HG03159 (cell line): Measurements from ENCODE around the gene PDE1C.
"Not testable (repeated sequence)": the region's sequence is repeated elsewhere in the genome, so short reads cannot be mapped to it uniquely, and the experiment has no call there.

Experiments used
- ATAC-seq: cut with Tn5 transposase; IDR thresholded peaks from one replicate; pipeline ENCODE4 v1.9.1; 2021; ENCODE audit warnings: mild to moderate bottlenecking, moderate library complexity; ENCODE audit not compliant: unreplicated experiment

PDE1C gene

DNA sequence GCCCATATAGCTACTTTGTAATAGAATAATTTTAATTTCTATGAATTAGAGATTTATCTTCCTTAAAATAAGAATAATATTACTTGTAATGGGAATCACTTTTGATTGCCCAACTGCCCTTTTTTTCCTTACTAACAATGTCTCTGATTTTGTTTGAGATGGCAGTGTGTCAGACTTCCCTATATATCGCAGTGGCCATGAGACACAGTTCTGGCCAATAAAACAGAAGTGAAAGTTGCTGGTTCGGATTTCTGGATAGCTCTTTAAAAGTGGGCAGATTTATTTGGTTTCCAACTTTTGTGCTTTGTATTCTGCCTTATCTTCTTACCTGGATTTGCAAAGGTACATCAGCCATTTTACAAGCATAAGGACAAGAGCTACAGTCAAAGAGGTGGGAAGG, 213.0 kb downstream of the PDE1C start:
- no peak for ATAC-seq

DNA sequence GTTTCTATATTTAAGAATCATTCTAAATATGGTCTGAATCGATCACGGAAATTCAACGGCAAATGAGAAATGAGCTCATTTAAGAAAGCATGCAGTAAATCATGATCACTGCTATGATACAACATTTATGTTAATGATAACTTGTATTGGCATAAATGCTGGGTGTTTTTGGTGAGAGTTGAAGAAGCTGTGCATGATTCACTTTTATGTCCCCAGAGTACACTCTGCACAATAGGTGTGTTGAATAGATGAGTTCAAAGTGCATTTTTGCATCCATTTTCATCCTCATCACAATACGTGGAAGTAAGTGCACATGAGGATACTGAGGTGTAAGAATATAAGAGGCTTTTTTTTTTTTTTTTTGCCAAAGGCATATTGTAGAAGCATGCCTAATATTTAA, 213.9 kb downstream of the PDE1C start:
- no peak for ATAC-seq

DNA sequence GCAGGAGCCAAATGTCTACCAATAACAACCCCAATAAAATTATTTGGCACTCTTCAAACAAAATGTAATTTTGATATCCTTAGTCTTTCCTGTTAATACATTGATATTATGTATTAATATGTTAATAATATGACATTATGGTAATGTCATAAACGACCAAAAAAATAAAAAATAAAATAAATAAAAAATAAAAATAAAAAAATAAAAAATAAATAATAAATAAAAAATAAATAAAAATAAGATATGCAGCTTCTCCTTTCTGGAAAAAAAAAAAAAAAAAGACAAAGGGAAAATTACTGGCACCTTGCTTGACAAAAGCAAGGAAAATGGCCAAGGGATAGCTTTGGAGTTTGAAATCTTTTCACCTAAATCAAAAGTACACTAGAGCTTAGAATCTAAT, 214.7 kb downstream of the PDE1C start:
- ATAC-seq = no peak

DNA sequence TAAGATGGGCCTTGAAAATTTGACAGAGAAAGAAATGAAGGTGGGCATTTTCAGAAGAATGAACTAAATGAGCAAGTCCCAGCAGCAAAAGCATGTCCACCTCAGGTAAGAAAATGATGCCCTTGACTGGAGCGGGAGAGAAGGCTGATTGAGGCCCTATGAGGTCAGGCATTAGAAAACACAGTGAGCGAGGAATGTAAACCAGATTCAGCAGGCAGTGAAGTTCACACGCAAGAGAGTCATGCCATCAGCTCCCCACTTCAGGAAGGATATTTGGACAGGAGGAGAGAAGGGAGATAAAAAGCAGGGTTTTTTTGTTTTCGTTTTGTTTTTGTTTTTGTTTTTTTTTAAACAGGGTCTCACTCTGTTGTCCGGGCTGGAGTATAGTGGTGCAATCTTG, 216.8 kb downstream of the PDE1C start:
- ATAC-seq = no peak

DNA sequence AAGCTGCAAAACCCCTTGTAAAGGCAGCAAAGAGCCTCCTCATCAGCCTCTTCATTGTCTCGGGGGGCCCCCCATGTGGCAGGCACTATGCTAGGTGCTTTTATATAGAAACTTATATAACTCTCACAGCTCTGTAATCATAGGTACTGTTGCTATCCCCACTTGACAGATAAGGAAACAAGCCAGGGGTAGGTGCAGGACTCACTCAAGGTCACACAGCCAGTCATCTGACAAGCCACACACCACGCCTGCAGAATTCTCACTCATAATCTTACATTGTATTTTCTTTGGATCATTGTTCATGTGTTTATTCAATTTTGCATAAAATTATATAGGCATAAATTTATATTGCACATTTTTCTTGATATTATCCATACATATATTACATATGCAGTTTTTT, 217.7 kb downstream of the PDE1C start:
- ATAC-seq = no peak

DNA sequence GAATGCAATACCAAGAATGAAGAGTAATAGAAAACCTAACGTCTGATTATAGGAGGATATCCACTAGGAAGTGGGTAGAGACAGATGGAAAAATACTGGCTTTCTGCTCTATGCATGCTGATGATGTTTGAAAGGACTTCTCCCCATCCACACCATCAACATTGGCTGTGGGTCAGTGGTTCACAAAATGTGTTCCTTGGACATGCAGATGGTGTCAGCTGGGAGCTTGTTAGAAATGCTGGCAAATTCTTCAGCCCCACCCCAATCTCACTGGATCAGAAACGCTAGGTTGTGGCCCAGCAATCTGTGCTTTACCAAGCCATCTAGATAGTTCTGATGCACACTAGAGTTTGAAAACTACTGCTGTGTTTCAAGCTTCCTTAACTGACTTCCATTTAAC, 219.1 kb downstream of the PDE1C start:
- no peak for ATAC-seq

DNA sequence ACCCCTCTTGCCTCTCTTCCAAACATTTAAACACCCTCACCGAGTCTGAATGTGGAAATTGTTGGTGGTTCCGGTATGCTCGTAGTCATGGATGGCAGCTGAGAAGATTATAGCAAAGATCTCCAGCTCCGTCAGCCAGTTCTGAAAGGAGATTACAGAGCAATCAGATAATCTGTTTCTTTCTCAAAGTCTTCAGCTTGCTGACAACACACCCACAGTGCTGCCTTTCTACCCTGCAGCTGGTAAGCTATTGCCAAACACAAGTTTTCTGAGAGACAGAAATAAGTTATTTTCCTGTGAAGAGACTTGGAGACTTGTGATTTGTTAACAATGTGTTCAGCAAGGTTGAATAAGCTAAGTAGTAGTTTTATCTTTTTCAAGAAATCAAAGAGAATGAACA, 219.6 kb downstream of the PDE1C start:
- no peak for ATAC-seq

DNA sequence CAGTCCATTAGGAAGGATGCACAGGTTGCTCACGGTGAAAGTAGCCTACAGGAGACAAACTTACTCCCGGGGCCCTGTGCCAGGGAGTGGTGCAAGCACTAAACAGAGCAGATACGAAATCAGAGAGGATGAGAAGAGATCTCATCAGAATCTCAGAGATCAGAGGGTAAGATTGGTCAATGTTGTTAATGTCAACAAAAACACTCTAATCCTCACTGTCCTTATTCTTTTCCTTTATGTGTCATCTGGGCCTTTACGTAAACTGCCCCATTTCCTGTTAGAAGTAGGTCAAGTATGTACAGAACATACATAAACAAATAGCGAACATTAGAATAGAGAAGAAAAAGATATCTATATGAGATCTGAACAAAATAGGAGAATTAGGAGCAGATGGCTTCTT, 220.1 kb downstream of the PDE1C start:
- no peak for ATAC-seq

DNA sequence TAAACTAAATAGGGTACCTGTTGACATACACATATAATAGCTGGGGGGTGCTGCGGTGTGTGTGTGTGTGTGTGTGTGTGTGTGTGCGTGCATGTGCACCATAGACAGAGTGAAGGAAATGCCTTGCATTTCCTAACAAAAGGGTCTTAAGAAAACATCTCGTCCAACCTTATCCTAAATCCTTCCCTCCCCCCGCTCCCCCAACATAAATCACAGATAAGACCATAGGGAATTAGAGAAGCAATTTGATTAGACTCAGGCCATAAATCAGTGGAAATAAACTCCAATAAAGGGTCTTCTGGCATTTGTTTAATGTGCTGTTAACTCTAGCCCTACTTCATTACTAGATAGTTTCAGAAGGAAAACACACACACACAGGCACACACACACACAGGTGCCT, 234.7 kb downstream of the PDE1C start:
- no peak for ATAC-seq

DNA sequence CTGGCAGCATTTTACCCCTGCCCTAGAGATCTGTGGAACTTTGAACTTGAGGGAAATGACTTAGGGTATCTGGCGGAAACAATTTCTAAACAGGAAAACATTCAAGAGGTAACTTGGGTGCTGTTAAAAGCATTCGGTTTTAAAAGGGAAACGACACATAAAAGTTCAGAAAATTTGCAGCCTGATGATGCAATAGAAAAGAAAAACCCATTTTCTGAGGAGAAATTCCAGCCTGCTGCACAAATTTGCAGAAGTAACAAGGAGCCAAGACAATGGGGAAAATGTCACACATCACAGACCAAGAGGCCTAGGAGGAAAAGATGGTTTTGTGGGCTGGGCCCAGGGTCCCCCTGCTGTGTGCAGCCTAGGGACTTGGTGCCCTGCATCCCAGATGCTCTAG, 236.6 kb downstream of the PDE1C start:
- not testable (repeated sequence) for ATAC-seq

DNA sequence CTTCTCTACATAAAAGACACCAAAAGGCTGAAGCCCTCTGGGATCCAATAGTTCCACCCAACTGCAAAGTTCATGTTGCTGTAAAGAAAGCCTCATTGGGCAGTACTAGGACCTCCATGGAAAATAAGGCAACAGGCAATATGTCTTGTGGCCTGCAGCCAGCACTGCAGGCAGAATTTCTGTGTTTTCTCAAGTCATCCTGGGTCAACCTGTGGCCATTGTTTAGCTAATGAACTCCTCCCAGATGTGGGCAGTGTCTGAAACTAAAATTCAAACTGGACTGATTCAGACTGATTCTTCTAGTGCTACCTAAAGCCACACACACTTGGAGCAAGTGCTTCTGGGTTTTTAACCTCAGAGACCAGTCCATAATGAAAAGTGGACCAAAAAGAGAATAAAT, 241.7 kb downstream of the PDE1C start:
- no peak for ATAC-seq

DNA sequence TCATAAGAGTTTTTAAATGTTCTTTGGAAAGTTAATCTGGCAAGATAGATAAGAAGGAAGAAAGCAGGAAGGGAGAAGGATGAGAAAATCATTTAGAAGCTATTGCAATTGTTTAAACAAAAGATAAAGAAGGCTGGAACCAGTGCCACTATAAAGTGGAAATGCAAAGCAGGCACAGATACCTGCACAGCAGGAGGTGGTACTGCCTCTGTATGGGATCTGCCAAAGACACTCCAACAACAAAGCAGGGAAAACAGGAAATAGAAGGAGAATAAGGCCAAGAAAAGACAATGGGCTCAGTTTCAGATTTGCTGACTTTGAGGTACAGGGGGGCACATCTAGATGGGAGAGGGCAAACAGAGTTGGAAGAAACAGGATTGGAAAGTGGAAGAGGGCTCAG, 244.6 kb downstream of the PDE1C start:
- no peak for ATAC-seq

DNA sequence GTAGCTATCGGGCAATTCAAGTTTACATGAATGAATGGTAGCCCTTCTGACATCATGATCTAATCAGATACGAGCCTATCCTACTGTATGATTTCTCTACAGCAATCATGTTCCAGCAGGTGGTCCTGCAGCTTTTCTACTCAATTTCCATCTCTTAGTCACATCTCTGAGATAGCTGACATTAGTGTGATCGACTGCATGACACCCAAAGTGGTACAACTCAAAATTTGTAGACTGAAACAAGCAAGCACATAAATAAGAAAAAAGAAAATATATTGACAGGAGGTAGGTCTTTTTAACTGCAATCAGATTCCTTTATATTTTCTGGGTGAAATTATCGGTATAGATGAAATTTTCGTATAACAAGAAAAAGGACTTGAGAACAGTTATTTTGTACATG, 251.2 kb downstream of the PDE1C start:
- ATAC-seq = no peak

DNA sequence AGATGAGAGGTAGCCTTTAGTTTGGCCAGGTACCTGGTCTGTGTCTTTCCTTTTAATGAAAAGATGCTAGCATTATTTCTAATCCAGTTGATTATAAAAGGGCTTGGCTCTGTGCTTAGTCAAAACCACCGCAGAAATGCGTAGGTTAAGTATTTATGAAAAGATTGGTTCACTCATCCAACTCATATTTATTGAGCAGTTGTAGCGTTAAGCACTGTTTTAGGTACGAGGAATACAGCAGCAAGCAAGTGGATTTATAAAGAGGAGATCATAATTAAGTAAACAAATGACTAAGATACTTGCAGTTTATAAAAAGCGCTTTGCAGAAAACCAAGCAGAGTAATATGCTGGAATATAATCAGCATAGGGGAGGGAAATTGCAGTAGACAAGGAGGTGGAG, 253.4 kb downstream of the PDE1C start:
- ATAC-seq = no peak

DNA sequence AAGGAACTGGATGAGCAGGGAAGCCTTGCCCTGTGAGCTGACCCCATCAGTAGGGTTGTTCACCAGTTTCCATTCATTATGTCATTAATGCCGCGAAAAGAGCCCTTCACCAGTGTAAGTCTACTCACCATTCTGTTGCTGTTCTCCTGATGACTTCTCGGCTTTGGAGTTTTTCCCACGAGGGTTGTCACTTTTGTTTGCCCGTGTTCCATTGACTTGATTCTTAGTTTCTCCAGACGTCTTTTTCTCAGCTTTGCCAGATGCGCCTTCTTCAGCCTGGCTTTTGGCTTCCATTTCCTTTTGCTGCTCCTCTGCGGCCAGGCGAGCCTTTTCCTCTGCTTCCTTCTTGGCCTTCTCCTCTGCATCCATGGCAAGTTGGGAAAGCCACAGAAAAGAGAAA, 254.4 kb downstream of the PDE1C start:
- ATAC-seq = no peak

DNA sequence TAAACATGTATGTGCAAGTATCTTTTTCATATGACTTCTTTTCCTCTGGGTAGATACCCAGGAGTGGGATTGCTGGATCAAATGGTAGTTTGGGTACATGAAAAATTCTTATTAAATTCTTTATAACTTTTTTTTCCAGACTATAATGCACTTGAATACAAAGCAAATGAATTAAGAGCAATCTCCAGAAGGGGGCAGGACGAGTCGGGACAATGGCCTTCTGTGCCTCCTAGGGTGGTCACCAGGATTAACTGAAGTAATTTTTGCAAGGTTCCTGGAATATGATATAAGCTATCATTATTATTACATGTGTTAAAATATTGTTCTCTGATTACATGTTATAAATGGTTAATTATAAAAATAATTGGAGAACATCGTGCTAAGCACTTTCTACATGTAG, 256.0 kb downstream of the PDE1C start:
- no peak for ATAC-seq

DNA sequence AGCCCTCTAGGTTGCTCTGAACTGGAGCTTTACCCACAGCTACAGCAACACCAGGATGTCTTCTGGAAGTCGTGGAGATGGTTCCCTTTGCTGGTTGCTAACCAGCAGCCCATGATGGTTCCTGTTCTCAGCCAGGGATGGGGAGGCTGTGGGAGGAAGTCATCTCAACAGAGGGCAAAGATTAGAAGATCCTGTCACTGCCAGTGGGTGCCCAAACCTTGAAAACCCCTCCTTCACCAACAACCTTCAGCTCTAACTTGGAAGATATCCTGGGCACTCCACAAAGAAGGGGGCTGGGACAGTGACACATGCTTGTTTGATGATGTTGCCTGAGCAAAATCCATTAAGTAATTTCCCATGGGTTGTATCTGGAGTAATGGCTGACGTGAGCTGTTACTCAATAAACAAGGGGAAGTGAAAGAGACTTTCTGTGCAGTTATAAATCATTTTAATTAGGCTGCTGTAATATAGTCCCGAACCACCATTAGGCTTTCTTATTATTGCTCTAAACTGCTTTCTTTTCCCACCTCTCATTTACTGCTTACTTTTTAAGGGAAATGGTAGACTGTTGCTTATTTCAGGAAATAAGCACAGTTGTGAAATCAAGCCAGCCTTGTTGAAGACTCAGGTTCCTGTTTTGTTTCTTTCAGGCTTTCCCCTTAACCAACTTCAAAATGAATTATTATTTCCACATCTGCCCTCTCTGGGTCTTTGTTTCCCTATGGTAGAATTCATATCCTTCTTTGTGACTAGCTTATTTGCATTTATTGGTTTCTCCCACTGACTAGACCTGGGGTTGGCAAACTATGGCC, 258.4 kb downstream of the PDE1C start:
- ATAC-seq = peak; percentile 74

DNA sequence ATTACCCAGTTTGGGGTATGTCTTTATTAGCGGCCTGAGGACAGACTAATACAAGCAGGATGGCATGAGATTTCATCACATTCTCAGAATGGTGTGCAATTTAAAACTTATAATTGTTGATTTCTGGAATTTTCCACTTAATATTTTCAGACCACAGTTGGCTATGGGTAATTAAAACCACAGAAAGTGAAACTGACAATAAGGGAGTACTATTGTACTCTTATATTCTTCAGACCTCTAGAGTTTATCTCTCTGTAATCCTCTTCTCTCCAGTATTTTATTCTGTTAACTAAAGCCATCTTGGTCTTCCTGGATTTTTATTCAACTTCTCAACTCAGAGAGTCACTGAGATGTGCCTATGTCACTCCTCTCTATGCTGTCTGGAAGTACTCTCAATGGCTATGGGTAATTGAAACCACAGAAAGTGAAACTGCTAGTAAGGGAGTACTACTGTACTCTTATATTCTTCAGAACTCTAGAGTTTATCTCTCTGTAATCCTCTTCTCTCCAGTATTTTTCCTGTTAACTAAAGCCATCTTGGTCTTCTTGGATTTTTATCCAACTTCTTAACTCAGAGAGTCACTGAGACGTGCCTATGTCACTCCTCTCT, 264.9 kb downstream of the PDE1C start:
- peak; percentile 58 for ATAC-seq

DNA sequence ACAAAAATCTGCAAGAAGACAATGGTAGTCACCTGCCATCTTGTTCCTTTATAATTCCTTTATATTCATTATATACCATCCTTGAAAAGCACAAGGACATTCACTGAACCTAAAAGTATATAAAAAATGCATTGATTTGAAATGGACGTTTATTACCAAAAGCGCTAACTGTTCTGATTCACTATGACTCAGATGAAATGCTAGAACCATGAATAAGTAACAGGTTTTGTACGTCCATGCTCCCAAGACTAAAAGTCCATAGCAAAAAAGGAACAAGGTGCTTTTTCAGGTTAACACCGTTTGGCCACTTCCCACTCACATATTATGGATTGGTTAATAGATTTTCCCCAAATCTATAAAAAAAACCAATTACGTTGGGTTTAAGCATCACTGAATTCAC, 273.8 kb downstream of the PDE1C start:
- no peak for ATAC-seq

DNA sequence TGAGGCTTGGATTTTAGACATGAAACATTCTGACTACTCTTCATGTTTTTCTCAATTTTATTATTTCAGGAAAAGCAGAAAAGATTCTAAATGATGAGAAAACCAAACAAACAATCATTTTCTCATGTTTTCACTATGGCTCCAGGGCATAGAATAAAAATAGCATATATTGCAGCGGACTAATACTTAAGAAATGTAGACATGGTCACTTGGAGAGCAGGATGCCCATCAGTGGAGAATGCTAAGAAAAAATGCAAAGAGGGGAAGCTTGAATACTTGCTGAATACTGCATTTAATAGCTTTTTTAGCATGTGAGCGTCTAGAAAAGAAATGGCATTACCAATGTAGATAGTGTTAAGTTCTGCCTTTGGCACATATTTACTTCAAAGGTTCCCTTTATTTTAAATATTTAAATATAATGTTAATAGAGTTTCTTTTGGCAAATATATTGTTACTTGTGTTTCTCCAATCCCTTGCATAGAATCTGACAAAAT, 275.3 kb downstream of the PDE1C start:
- ATAC-seq = no peak

DNA sequence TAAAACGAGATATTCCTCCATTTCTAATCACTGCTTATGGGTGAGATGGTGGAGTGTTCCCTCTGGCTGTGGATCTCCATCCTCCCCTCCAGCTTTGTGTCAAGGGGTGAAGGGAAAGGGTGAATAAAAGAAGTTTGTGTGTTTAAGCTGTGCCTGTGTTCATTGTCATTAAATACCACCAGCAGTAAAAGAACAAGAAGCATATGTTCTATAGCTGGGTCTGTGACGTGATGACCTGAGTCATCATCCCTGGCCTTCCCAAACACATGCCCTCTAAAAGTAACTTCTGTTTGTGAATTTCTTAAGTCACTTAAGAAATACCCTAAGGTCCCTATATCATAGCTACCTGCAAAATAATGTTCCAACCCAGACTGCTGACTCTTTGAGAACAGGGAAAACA, 278.3 kb downstream of the PDE1C start:
- no peak for ATAC-seq

DNA sequence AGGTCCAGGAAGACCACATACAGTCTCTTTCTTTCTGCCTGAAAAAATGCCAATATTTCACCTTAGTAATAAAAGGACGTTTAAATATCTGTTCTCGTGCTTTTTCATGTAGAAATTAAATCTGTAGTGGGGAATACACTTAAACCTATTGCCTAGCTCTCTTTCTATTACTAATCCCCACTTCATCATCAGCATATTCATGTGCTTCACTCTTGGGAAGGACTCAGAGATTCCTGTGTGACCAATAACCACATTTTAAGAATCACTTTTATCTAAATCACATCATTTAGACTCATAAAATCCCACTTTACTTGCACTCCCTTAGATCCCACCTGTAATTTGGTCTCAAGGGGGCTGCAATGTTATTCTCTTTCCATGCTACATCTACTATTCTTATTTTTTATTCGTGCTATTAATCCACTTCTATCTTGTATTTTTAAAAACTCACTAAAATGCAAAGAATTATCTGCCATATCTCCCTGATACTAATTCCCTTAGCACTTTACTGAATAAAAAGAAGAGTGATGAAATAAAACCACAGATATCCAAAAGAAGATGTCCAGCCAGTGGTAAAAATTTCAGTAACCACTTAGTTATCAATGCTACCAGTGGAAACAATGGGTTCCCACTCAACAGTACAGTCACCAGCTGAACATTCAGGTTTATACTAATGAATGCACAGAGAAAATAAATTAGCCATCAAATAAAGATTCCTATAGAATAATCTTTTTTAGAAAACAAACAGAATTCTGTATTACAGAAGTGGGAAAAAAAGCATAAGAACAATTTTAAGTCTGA, 281.1 kb downstream of the PDE1C start:
- ATAC-seq = no peak
